Stomach smooth muscle (tissue), 2 donors: ENCODE measurements around the gene IVNS1ABP.

Source experiments
- H3K27ac ChIP-seq: one replicate; pipeline ENCODE4 v1.7.0; 2013; ENCODE audit warnings: mild to moderate bottlenecking, low read length, inconsistent platforms
- H3K27me3 ChIP-seq, 2 donors: one replicate each; pipeline ENCODE4 v1.7.0; 2013; ENCODE audit warnings: low read length in 2 of 2; ENCODE audit not compliant: insufficient read depth in 2 of 2, control insufficient read depth in 1 of 2
- H3K36me3 ChIP-seq, 2 donors: one replicate each; pipeline ENCODE4 v1.7.0; 2013; ENCODE audit warnings: low read length in 2 of 2; ENCODE audit not compliant: control insufficient read depth in 2 of 2, insufficient read depth in 2 of 2
- H3K4me1 ChIP-seq: one replicate; pipeline ENCODE4 v1.7.0; 2013; ENCODE audit warnings: low read length; ENCODE audit not compliant: control insufficient read depth, insufficient read depth
- H3K4me3 ChIP-seq, 2 donors: one replicate each; pipeline ENCODE4 v1.7.0; 2013; ENCODE audit warnings: low read length in 2 of 2
- H3K9ac ChIP-seq, 2 donors: one replicate each; pipeline ENCODE4 v1.7.0; 2013; ENCODE audit warnings: low read length in 2 of 2, mild to moderate bottlenecking in 1 of 2
- H3K9me3 ChIP-seq, 2 donors: one replicate each; pipeline ENCODE4 v1.7.0; 2013; ENCODE audit warnings: low read length in 2 of 2; ENCODE audit not compliant: control insufficient read depth in 2 of 2
- donor health status: healthy.
- donor health status: Pancreatic carcinoma.

Gene IVNS1ABP

DNA sequence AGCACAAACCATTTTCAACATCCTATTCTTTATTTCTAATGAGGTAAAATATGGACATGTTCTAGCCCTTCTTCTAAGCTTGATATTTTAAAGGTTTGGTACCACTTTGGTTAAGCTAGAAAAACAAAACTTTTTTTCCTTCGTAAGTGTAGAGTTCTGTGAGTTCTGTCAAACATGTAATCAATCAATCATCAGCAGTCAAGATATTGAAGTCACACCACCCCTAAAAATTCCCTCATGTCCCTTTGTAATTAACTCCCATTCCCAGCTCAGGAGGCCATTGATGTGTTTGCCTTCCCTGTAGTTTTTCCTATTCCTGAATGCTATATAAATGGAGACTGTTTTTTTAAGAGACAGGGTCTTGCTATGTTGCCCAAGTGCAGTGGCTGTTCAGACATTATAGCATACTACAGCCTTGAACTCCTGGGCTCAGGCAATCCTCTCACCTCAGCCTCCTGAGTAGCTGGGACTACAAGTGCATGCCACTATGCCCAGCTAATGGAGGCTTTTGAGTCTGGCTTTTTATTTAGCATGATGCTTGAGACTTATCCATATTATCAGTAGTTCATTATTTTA, 23.0 kb downstream of the IVNS1ABP start:
- Histone ChIP-seq H3K4me1 (no peaks in the 10 kb centered on the region), H3K27ac (no peak overlapping the region), H3K9me3 (no peaks in the 10 kb centered on the region), H3K27me3 (no peaks in the 10 kb centered on the region), H3K4me3 (no peak overlapping the region), H3K9ac (no peak overlapping the region), H3K36me3 (peaks cover 7 to 8% of the 10 kb centered on the region in 2 donors)

- Histone ChIP-seq H3K4me3 (no peak overlapping the region), H3K27ac (no peak overlapping the region), H3K9me3 (no peaks in the 10 kb centered on the region), H3K4me1 (no peaks in the 10 kb centered on the region), H3K9ac (no peak overlapping the region), H3K27me3 (no peaks in the 10 kb centered on the region), H3K36me3 (peaks cover 2 to 3% of the 10 kb centered on the region in 2 donors)
Observed at GRCh38 chr1:185292237-185292636, 24.8 kb downstream of the IVNS1ABP start.

DNA sequence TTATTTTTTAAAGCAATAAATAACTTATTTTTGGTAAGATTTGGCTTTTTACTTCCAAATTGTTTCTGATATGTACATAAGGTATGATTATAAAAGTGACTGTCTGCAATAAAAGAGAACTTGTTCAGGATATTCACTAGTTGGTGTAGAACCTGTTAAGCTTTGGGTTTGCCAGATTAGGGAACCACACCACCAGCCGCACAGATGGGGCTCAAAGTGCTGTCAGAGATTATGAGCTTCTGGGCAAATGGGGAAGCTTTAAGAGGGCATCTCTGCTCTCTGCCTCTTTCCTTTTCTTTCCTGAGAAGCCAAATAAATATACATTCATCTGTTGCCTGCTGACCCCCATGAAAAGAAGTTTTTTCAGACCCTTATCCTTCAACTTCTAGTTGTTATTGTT, 25.4 kb downstream of the IVNS1ABP start:
- no peaks in the 10 kb centered on the region for H3K9me3 ChIP-seq
- no peaks in the 10 kb centered on the region for H3K27me3 ChIP-seq
- peaks cover 0 to 3% of the 10 kb centered on the region in 2 donors for H3K36me3 ChIP-seq
- no peak overlapping the region for H3K4me3 ChIP-seq
- H3K9ac ChIP-seq, result no peak overlapping the region
- H3K27ac ChIP-seq, result no peak overlapping the region
- no peaks in the 10 kb centered on the region for H3K4me1 ChIP-seq

GRCh38 chr1:185291159-185291558, 25.9 kb downstream of the IVNS1ABP start:
- no peak overlapping the region for H3K27ac ChIP-seq
- peaks cover 0 to 2% of the 10 kb centered on the region in 2 donors for H3K36me3 ChIP-seq
- no peaks in the 10 kb centered on the region for H3K27me3 ChIP-seq
- no peaks in the 10 kb centered on the region for H3K9me3 ChIP-seq
- no peaks in the 10 kb centered on the region for H3K4me1 ChIP-seq
- no peak overlapping the region for H3K9ac ChIP-seq
- H3K4me3 ChIP-seq, result no peak overlapping the region

DNA sequence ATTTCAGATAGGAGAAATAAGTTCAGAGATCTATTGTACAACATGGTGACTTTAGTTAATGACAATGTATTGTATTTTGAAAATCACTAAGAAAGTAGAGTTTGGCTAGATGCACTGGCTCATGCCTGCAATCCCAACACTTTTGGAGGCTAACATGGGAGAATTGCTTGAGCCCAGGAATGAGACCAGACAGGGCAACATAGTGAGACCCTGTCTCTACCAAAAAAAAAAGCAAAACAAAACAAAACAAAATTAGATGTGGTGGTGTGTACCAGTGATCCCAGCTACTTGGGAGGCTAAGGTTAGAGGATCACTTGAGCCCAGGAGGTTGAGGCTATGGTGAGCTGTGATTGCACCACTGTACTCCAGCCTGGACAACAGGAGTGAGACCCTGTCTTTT, 27.2 kb downstream of the IVNS1ABP start:
- Histone ChIP-seq H3K9me3 (no peaks in the 10 kb centered on the region), H3K27ac (no peak overlapping the region), H3K9ac (no peak overlapping the region), H3K27me3 (no peaks in the 10 kb centered on the region), H3K4me3 (no peak overlapping the region), H3K4me1 (no peaks in the 10 kb centered on the region), H3K36me3 (no peaks in the 10 kb centered on the region)

- Histone ChIP-seq H3K27me3 (no peaks in the 10 kb centered on the region), H3K9me3 (no peaks in the 10 kb centered on the region), H3K4me3 (no peak overlapping the region), H3K9ac (no peak overlapping the region), H3K36me3 (no peaks in the 10 kb centered on the region), H3K27ac (no peak overlapping the region), H3K4me1 (no peaks in the 10 kb centered on the region)
Observed at GRCh38 chr1:185288435-185288834, 28.6 kb downstream of the IVNS1ABP start.

GRCh38 chr1:185287451-185287850, 29.6 kb downstream of the IVNS1ABP start:
- H3K9me3 ChIP-seq, result no peaks in the 10 kb centered on the region
- no peaks in the 10 kb centered on the region for H3K36me3 ChIP-seq
- H3K9ac ChIP-seq, result no peak overlapping the region
- no peak overlapping the region for H3K27ac ChIP-seq
- H3K27me3 ChIP-seq, result no peaks in the 10 kb centered on the region
- no peak overlapping the region for H3K4me3 ChIP-seq
- H3K4me1 ChIP-seq, result no peaks in the 10 kb centered on the region

DNA sequence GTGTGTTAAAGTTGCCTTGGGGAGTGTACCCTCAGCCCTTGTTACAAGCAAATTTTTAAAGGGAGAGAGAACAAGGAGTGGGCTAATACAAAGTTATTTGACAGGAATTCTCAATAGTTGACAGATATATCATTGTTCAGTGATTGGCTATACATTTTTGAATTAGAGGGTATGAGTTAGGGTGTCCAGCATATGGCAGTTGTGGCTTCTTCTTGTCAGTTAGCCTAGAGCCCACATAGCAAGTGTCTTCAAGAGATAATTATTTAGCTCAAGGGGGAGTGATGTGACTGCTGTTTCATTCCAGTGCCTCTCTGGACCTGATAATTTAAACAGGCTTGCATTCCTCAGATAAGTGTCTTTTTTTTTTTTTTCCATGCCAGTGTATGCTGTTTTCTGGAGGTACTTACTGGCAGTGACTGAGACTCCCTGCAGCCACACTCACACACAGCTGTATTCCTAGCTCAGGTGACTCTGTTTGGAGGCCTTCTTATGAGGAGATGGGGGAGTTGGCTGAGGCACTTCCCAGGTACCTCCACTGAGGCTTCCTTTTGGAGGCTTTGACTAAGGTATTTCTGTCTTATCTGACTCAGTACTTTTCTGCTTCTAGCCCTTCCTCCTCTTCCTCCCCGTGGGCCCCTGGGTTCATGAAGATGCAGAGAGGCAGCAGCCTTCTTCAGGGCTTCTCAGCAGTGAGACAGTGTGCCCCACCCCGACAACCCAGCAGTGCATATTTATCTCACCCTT, 32.3 kb downstream of the IVNS1ABP start:
- H3K27ac ChIP-seq, result no peak overlapping the region
- no peaks in the 10 kb centered on the region for H3K27me3 ChIP-seq
- no peak overlapping the region for H3K9ac ChIP-seq
- peaks cover 0 to 4% of the 10 kb centered on the region in 2 donors for H3K36me3 ChIP-seq
- H3K4me1 ChIP-seq, result no peaks in the 10 kb centered on the region
- no peaks in the 10 kb centered on the region for H3K9me3 ChIP-seq
- H3K4me3 ChIP-seq, result no peak overlapping the region

GRCh38 chr1:185284116-185284515, 32.9 kb downstream of the IVNS1ABP start:
- Histone ChIP-seq H3K4me3 (no peak overlapping the region), H3K4me1 (no peaks in the 10 kb centered on the region), H3K9me3 (no peaks in the 10 kb centered on the region), H3K27me3 (no peaks in the 10 kb centered on the region), H3K9ac (no peak overlapping the region), H3K36me3 (peaks cover 0 to 4% of the 10 kb centered on the region in 2 donors), H3K27ac (no peak overlapping the region)

- Histone ChIP-seq H3K36me3 (peaks cover 1 to 4% of the 10 kb centered on the region in 2 donors), H3K4me3 (no peak overlapping the region), H3K9me3 (no peaks in the 10 kb centered on the region), H3K4me1 (no peaks in the 10 kb centered on the region), H3K27me3 (no peaks in the 10 kb centered on the region), H3K9ac (no peak overlapping the region), H3K27ac (no peak overlapping the region)
Observed at GRCh38 chr1:185281245-185281644, 35.8 kb downstream of the IVNS1ABP start.

- Histone ChIP-seq H3K36me3 (peaks cover 2 to 4% of the 10 kb centered on the region in 2 donors), H3K27ac (no peak overlapping the region), H3K9ac (no peak overlapping the region), H3K27me3 (no peaks in the 10 kb centered on the region), H3K9me3 (no peaks in the 10 kb centered on the region), H3K4me3 (no peak overlapping the region), H3K4me1 (no peaks in the 10 kb centered on the region)
Observed at GRCh38 chr1:185280589-185280988, 36.5 kb downstream of the IVNS1ABP start.
